Activated T-helper 17 cell treated with anti-CD3 and anti-CD28 coated beads, Interleukin-2, amount 50 U/mL, for 72 hours (primary cell): Measurements from ENCODE around the gene MRGPRX3. TPM values are rescaled to one million over a fixed set of nuclear protein-coding genes. Genes with fewer than 3 reads are reported as not detected.
A peak's percentile ranks its signal among the peaks of the same experiment; 100 is the strongest.
"Not testable (repeated sequence)": the region's sequence is repeated elsewhere in the genome, so short reads cannot be mapped to it uniquely, and the experiment has no call there.

Source experiments
- ATAC-seq: fragments of 150-1000 bp; cut with Tn5 transposase; replicated peaks from 2 replicates; pipeline ENCODE4 v1.10.0; 2021; ENCODE audit warnings: mild to moderate bottlenecking, moderate library complexity
- H3K27ac Mint-ChIP-seq: one replicate; pipeline ENCODE4 v1.8.0; 2022; ENCODE audit warnings: mixed read lengths
- H3K27me3 Mint-ChIP-seq: one replicate; pipeline ENCODE4 v1.8.0; 2022; ENCODE audit warnings: mixed read lengths
- H3K36me3 Mint-ChIP-seq: one replicate; pipeline ENCODE4 v1.8.0; 2022; ENCODE audit warnings: low read depth, mild to moderate bottlenecking, mixed read lengths
- H3K4me1 Mint-ChIP-seq: one replicate; pipeline ENCODE4 v1.8.0; 2022; ENCODE audit warnings: mixed read lengths
- H3K4me3 Mint-ChIP-seq: one replicate; pipeline ENCODE4 v1.8.0; 2022; ENCODE audit warnings: mild to moderate bottlenecking, mixed read lengths
- H3K9me3 Mint-ChIP-seq: one replicate; pipeline ENCODE4 v1.8.0; 2022; ENCODE audit warnings: mixed read lengths
- total RNA-seq, 2 donors: library from RNA; stranded (reverse); gene quantifications; one replicate each; pipeline ENCODE4 v1.2.3, GENCODE V29; 2022

The MRGPRX3 gene
- total RNA-seq = not detected

GRCh38 chr11:18132341-18132740 is at the start of gene MRGPRX3:
Gene MRGPRX3, plus strand, starts transcription at chr11:18132571. Its CDS starts 4,632 bp downstream, at chr11:18137203.
- H3K4me3 Mint-ChIP-seq = no peak within 1 kb of the TSS
- peaks cover 27% of the 10 kb centered on the region for H3K27me3 Mint-ChIP-seq
- no peak within 1 kb of the TSS for H3K27ac Mint-ChIP-seq
- no peaks in the 10 kb centered on the region for H3K4me1 Mint-ChIP-seq
- ATAC-seq = no peak
- H3K36me3 Mint-ChIP-seq = no peaks in the 10 kb centered on the region
- H3K9me3 Mint-ChIP-seq = no peaks in the 10 kb centered on the region

GRCh38 chr11:18088366-18088765 is 44.0 kb upstream of the MRGPRX3 start:
- Mint-ChIP-seq H3K36me3 (peaks cover 98% of the 10 kb centered on the region), H3K4me3 (no peak overlapping the region), H3K27ac (no peak overlapping the region), H3K9me3 (no peaks in the 10 kb centered on the region), H3K27me3 (no peaks in the 10 kb centered on the region), H3K4me1 (no peaks in the 10 kb centered on the region)
- no peak for ATAC-seq

GRCh38 chr11:18088966-18089365 is 43.4 kb upstream of the MRGPRX3 start:
- Mint-ChIP-seq H3K36me3 (peaks cover 98% of the 10 kb centered on the region), H3K27me3 (no peaks in the 10 kb centered on the region), H3K27ac (peak overlapping the region; percentile 28), H3K4me1 (no peaks in the 10 kb centered on the region), H3K4me3 (no peak overlapping the region), H3K9me3 (no peaks in the 10 kb centered on the region)
- no peak for ATAC-seq

- ATAC-seq = no peak
- Mint-ChIP-seq H3K9me3 (no peaks in the 10 kb centered on the region), H3K4me1 (no peaks in the 10 kb centered on the region), H3K27ac (no peak overlapping the region), H3K36me3 (peaks cover 90% of the 10 kb centered on the region), H3K4me3 (no peak overlapping the region), H3K27me3 (no peaks in the 10 kb centered on the region)
Observed at GRCh38 chr11:18091731-18092130, 40.6 kb upstream of the MRGPRX3 start.

- ATAC-seq = no peak
- H3K27me3 Mint-ChIP-seq = no peaks in the 10 kb centered on the region
- peaks cover 78% of the 10 kb centered on the region for H3K36me3 Mint-ChIP-seq
- H3K9me3 Mint-ChIP-seq = no peaks in the 10 kb centered on the region
- H3K4me3 Mint-ChIP-seq = no peak overlapping the region
- no peaks in the 10 kb centered on the region for H3K4me1 Mint-ChIP-seq
- H3K27ac Mint-ChIP-seq = no peak overlapping the region
Observed at GRCh38 chr11:18093959-18094358, 38.4 kb upstream of the MRGPRX3 start.

GRCh38 chr11:18100926-18101656 is 31.3 kb upstream of the MRGPRX3 start:
- H3K27ac Mint-ChIP-seq = peak overlapping the region; percentile 16

GRCh38 chr11:18105086-18105801 is 27.1 kb upstream of the MRGPRX3 start:
- Mint-ChIP-seq H3K4me1 (peaks cover 21% of the 10 kb centered on the region), H3K36me3 (peaks cover 33% of the 10 kb centered on the region), H3K27me3 (peaks cover 5% of the 10 kb centered on the region), H3K9me3 (no peaks in the 10 kb centered on the region), H3K27ac (peak overlapping the region; percentile 90), H3K4me3 (peak overlapping the region; percentile 93)
- ATAC-seq = no peak

More at GRCh38 chr11:18100926-18101656, 31.3 kb upstream of the MRGPRX3 start:
- Mint-ChIP-seq H3K27me3 (no peaks in the 10 kb centered on the region), H3K4me3 (peak overlapping the region; percentile 14), H3K36me3 (peaks cover 56% of the 10 kb centered on the region), H3K9me3 (no peaks in the 10 kb centered on the region), H3K4me1 (peaks cover 16% of the 10 kb centered on the region)
- ATAC-seq = peak; percentile 12

GRCh38 chr11:18105802-18106574 is 26.4 kb upstream of the MRGPRX3 start, which contains the start of gene SAAL1:
Gene SAAL1, minus strand, starts transcription at chr11:18106082. Its CDS starts 41 bp downstream, at chr11:18106041.
- peaks cover 11% of the 10 kb centered on the region for H3K27me3 Mint-ChIP-seq
- ATAC-seq = peak; percentile 98
- H3K9me3 Mint-ChIP-seq = no peaks in the 10 kb centered on the region
- peaks cover 21% of the 10 kb centered on the region for H3K4me1 Mint-ChIP-seq
- H3K27ac Mint-ChIP-seq = peak within 1 kb of the TSS; percentile 90
- H3K36me3 Mint-ChIP-seq = peaks cover 26% of the 10 kb centered on the region
- H3K4me3 Mint-ChIP-seq = peak within 1 kb of the TSS; percentile 93

- H3K4me1 Mint-ChIP-seq = peaks cover 14% of the 10 kb centered on the region
Observed at GRCh38 chr11:18106688-18107087, 25.7 kb upstream of the MRGPRX3 start.

GRCh38 chr11:18108254-18108653 is 24.1 kb upstream of the MRGPRX3 start:
- peaks cover 17% of the 10 kb centered on the region for H3K27me3 Mint-ChIP-seq
- no peak overlapping the region for H3K27ac Mint-ChIP-seq
- no peaks in the 10 kb centered on the region for H3K9me3 Mint-ChIP-seq
- ATAC-seq = no peak
- peaks cover 12% of the 10 kb centered on the region for H3K4me1 Mint-ChIP-seq
- H3K4me3 Mint-ChIP-seq = no peak overlapping the region
- peaks cover 3% of the 10 kb centered on the region for H3K36me3 Mint-ChIP-seq

More at GRCh38 chr11:18106688-18107087, 25.7 kb upstream of the MRGPRX3 start:
- peak overlapping the region; percentile 93 for H3K4me3 Mint-ChIP-seq
- no peak for ATAC-seq
- no peaks in the 10 kb centered on the region for H3K9me3 Mint-ChIP-seq
- H3K27ac Mint-ChIP-seq = no peak overlapping the region
- H3K27me3 Mint-ChIP-seq = peaks cover 14% of the 10 kb centered on the region
- peaks cover 19% of the 10 kb centered on the region for H3K36me3 Mint-ChIP-seq

- H3K27ac Mint-ChIP-seq = no peak overlapping the region
- H3K4me1 Mint-ChIP-seq = peaks cover 9% of the 10 kb centered on the region
- peaks cover 27% of the 10 kb centered on the region for H3K27me3 Mint-ChIP-seq
- no peaks in the 10 kb centered on the region for H3K9me3 Mint-ChIP-seq
- ATAC-seq = no peak
- no peaks in the 10 kb centered on the region for H3K36me3 Mint-ChIP-seq
- no peak overlapping the region for H3K4me3 Mint-ChIP-seq
Observed at GRCh38 chr11:18111005-18111404, 21.4 kb upstream of the MRGPRX3 start.

GRCh38 chr11:18115360-18116127 is 16.8 kb upstream of the MRGPRX3 start:
- Mint-ChIP-seq H3K9me3 (no peaks in the 10 kb centered on the region), H3K27me3 (peaks cover 23% of the 10 kb centered on the region), H3K4me3 (no peak overlapping the region), H3K27ac (no peak overlapping the region), H3K4me1 (peaks cover 4% of the 10 kb centered on the region), H3K36me3 (no peaks in the 10 kb centered on the region)
- peak; percentile 86 for ATAC-seq

GRCh38 chr11:18121331-18121828 is 11.0 kb upstream of the MRGPRX3 start:
- not testable (repeated sequence) for H3K27ac Mint-ChIP-seq, H3K9me3 Mint-ChIP-seq, H3K36me3 Mint-ChIP-seq, H3K4me1 Mint-ChIP-seq, ATAC-seq, H3K4me3 Mint-ChIP-seq
- H3K27me3 Mint-ChIP-seq = peaks cover 14% of the 10 kb centered on the region

- H3K27me3 Mint-ChIP-seq = peaks cover 28% of the 10 kb centered on the region
- not testable (repeated sequence) for H3K36me3 Mint-ChIP-seq, H3K27ac Mint-ChIP-seq, H3K4me1 Mint-ChIP-seq, H3K9me3 Mint-ChIP-seq, H3K4me3 Mint-ChIP-seq, ATAC-seq
Observed at GRCh38 chr11:18131115-18131514, 1.3 kb upstream of the MRGPRX3 start.
